Smooth muscle cell (in vitro differentiated cells): ENCODE measurements around the gene ATF6. TPM values are rescaled to one million over a fixed set of nuclear protein-coding genes. Genes with fewer than 3 reads are reported as not detected.

ENCODE experiments used
- DNase-seq: peaks from one replicate; lab custom pipeline; 2025; ENCODE audit not compliant: unreplicated experiment; lab: John Stamatoyannopoulos, UW
- H2AFZ ChIP-seq: fragments of 200-600 bp; sonication (generic); 2 replicates; pipeline ENCODE4 v1.6.0; 2016; ENCODE audit warnings: antibody characterized with exemption, low read depth, mild to moderate bottlenecking
- H3F3A ChIP-seq: fragments of 200-600 bp; sonication (generic); 2 replicates; pipeline ENCODE4 v1.6.0; 2017; ENCODE audit warnings: antibody characterized with exemption, low read depth
- H3K27ac ChIP-seq: fragments of 200-600 bp; sonication (generic); 2 replicates; pipeline ENCODE4 v1.5.1; 2016; ENCODE audit warnings: low read depth, mild to moderate bottlenecking
- H3K27me3 ChIP-seq: fragments of 200-600 bp; sonication (generic); 2 replicates; pipeline ENCODE4 v1.6.1; 2016; ENCODE audit warnings: low read depth, mild to moderate bottlenecking
- H3K36me3 ChIP-seq: fragments of 200-600 bp; sonication (generic); 2 replicates; pipeline ENCODE4 v1.5.1; 2016; ENCODE audit warnings: low read depth
- H3K4me1 ChIP-seq: fragments of 200-600 bp; sonication (generic); 2 replicates; pipeline ENCODE4 v1.5.1; 2016; ENCODE audit warnings: low read depth
- H3K4me2 ChIP-seq: fragments of 200-600 bp; sonication (generic); 2 replicates; pipeline ENCODE4 v1.6.0; 2016; ENCODE audit warnings: mild to moderate bottlenecking
- H3K4me3 ChIP-seq: fragments of 200-600 bp; sonication (generic); 2 replicates; pipeline ENCODE4 v1.5.1; 2016; ENCODE audit warnings: mild to moderate bottlenecking
- H3K79me2 ChIP-seq: fragments of 200-600 bp; sonication (generic); 2 replicates; pipeline ENCODE4 v1.6.0; 2016; ENCODE audit warnings: low read depth, mild to moderate bottlenecking
- H3K9ac ChIP-seq: fragments of 200-600 bp; sonication (generic); 2 replicates; pipeline ENCODE4 v1.6.0; 2016; ENCODE audit warnings: low read depth
- H3K9me3 ChIP-seq: fragments of 200-600 bp; sonication (generic); replicated peaks from 2 replicates; pipeline ENCODE4 v1.5.1; 2016; ENCODE audit warnings: low read depth
- H4K20me1 ChIP-seq: fragments of 200-600 bp; sonication (generic); 2 replicates; pipeline ENCODE4 v1.6.0; 2016; ENCODE audit warnings: low read depth
- WGBS: methylation state at CpG from one replicate; pipeline ENCODE4 v1.1.7; 2016; ENCODE audit warnings: low lambda C conversion rate; 5-methylcytosine and 5-hydroxymethylcytosine counted together
- polyA plus RNA-seq: library from polyadenylated mRNA; unstranded; fragments of >200 nt; fragmentation: Nextera tagmentation; extraction: Ambion mirVana; gene quantifications from 2 replicates; pipeline ENCODE4 v1.2.1, GENCODE V29; 2016
- total RNA-seq: library from RNA; depleted of rRNA; stranded (reverse); fragments of >200 nt; gene quantifications from 2 replicates; pipeline ENCODE4 v1.2.3, GENCODE V29; 2014
- TF ChIP-seq, protein P1 (sequence below): fragments of 200-600 bp; sonication (generic); IDR thresholded peaks from 2 replicates; pipeline ENCODE4 v1.5.1; 2017; ENCODE audit warnings: borderline replicate concordance, mild to moderate bottlenecking, antibody characterized with exemption; ENCODE audit not compliant: insufficient read depth, poor library complexity, severe bottlenecking

ATF6 gene
- total and polyA plus RNA-seq, 2 experiments from 2014 or later, result 7.8 to 22.9 TPM

DNA sequence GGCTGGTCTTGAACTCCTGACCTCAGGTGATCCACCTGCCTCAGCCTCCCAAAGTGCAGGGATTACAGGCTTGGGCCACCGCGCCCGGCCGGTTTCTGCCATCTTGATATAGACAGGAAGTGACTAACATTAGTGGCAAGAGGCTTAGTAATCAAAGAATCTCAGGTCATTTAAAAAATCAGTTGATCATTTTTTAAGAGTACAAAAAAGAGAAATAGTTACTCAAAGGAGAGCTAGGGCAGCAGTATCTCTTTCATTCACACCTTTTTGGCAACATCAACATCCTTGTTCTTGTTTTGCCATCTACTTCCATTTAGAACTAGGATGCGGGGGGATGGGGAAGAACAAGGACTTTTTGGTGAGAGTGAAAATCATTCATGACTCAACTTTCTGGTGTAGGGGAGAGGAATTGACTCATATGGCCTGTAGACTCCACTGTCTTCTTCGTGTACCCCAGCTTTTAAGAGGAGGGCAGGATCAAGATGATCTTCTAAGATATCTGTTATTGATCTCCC is 36.0 kb upstream of the ATF6 start:
- no peaks in the 10 kb centered on the region for H3K27me3 ChIP-seq
- peaks cover 3% of the 10 kb centered on the region for H3K4me1 ChIP-seq
- TF ChIP-seq, protein P1, sequence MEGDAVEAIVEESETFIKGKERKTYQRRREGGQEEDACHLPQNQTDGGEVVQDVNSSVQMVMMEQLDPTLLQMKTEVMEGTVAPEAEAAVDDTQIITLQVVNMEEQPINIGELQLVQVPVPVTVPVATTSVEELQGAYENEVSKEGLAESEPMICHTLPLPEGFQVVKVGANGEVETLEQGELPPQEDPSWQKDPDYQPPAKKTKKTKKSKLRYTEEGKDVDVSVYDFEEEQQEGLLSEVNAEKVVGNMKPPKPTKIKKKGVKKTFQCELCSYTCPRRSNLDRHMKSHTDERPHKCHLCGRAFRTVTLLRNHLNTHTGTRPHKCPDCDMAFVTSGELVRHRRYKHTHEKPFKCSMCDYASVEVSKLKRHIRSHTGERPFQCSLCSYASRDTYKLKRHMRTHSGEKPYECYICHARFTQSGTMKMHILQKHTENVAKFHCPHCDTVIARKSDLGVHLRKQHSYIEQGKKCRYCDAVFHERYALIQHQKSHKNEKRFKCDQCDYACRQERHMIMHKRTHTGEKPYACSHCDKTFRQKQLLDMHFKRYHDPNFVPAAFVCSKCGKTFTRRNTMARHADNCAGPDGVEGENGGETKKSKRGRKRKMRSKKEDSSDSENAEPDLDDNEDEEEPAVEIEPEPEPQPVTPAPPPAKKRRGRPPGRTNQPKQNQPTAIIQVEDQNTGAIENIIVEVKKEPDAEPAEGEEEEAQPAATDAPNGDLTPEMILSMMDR, result no peak
- no peak overlapping the region for H3K4me2 ChIP-seq
- H2AFZ ChIP-seq, result no peak overlapping the region
- peaks cover 17% of the 10 kb centered on the region for H3F3A ChIP-seq
- no peak for DNase-seq
- WGBS, result 52% methylated on average over 6 of the region's 6 CpGs
- no peak overlapping the region for H3K9ac ChIP-seq
- no peaks in the 10 kb centered on the region for H3K79me2 ChIP-seq
- H3K4me3 ChIP-seq, result no peak overlapping the region
- H3K9me3 ChIP-seq, result no peaks in the 10 kb centered on the region
- H3K36me3 ChIP-seq, result no peaks in the 10 kb centered on the region
- no peaks in the 10 kb centered on the region for H4K20me1 ChIP-seq
- H3K27ac ChIP-seq, result no peak overlapping the region

GRCh38 chr1:161731241-161731640 is 34.9 kb upstream of the ATF6 start:
- H3K27me3 ChIP-seq, result no peaks in the 10 kb centered on the region
- H3K4me1 ChIP-seq, result peaks cover 3% of the 10 kb centered on the region
- H3K27ac ChIP-seq, result no peak overlapping the region
- no peaks in the 10 kb centered on the region for H3K36me3 ChIP-seq
- DNase-seq, result no peak
- no peaks in the 10 kb centered on the region for H3K79me2 ChIP-seq
- no peak overlapping the region for H3K9ac ChIP-seq
- H3F3A ChIP-seq, result peaks cover 17% of the 10 kb centered on the region
- H2AFZ ChIP-seq, result peak overlapping the region; percentile 20
- no peaks in the 10 kb centered on the region for H4K20me1 ChIP-seq
- H3K9me3 ChIP-seq, result no peaks in the 10 kb centered on the region
- H3K4me3 ChIP-seq, result no peak overlapping the region
- TF ChIP-seq, protein P1, result no peak
- whole genome bisulfite sequencing, result 78% methylated on average over 6 of the region's 6 CpGs
- no peak overlapping the region for H3K4me2 ChIP-seq

DNA sequence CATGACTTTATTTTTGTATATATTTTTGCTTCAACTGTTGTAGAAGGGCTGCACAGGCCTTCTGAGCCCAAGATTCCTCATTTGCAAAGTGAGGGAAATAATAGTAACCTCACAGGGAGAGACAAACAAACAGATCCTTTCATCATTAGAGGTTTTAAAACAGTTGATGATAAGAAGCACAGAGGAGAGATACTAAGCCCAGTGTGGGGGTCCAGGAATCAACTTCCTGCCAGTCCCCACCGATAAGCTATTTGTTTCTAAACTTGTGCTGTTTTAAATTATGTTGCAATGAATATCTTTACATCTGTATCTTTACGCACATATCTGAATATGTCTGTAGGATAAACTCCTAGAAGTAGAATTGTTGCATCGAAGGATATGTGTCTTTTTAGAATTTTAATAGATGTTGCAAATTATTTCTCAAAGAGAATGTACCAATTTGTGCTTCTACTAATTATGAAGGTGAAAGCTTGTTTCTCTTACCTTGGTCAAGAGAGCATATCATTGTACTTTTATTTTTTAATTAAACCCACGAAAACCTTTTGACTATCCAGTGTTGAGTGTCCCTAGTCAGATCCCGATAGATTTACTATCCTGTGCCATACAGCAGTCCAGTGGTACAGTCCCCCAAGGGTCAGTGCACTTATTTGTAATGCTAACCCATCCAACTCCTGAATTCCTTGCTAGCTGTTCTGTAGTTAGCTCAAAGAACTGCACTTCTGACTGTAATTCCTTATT is 34.0 kb upstream of the ATF6 start:
- peaks cover 3% of the 10 kb centered on the region for H3K4me1 ChIP-seq
- no peaks in the 10 kb centered on the region for H4K20me1 ChIP-seq

More for the DNA sequence above, 34.0 kb upstream of the ATF6 start:
- Histone ChIP-seq H2AFZ (peak overlapping the region; percentile 20), H3K9ac (no peak overlapping the region), H3K4me3 (no peak overlapping the region), H3K79me2 (no peaks in the 10 kb centered on the region), H3K36me3 (no peaks in the 10 kb centered on the region), H3F3A (peaks cover 17% of the 10 kb centered on the region), H3K27ac (no peak overlapping the region), H3K4me2 (no peak overlapping the region), H3K9me3 (no peaks in the 10 kb centered on the region), H3K27me3 (no peaks in the 10 kb centered on the region)
- no peak for DNase-seq
- TF ChIP-seq, protein P1, result no peak
- WGBS, result 68% methylated on average over 5 of the region's 5 CpGs
